GM12878 (cell line): ENCODE results near the gene FAM228B.

Source experiments
- SPI1 ChIP-seq: IDR thresholded peaks from 2 replicates; pipeline ENCODE4 v1.6.1; 2011; ENCODE audit warnings: low read depth, mild to moderate bottlenecking, low read length, moderate library complexity, borderline replicate concordance; ENCODE audit not compliant: insufficient read depth
- SREBF1 ChIP-seq: IDR thresholded peaks from 2 replicates; pipeline ENCODE4 v1.6.1; 2012; ENCODE audit warnings: mild to moderate bottlenecking, low read length
- TF ChIP-seq, protein P1 (sequence below): IDR thresholded peaks from 2 replicates; pipeline ENCODE4 v1.6.1; 2012; ENCODE audit warnings: low read depth, low read length, improper control_type of control experiment
- TF ChIP-seq, protein P2 (sequence below): IDR thresholded peaks from 2 replicates; pipeline ENCODE4 v1.6.1; 2011; ENCODE audit warnings: borderline replicate concordance, low read depth, mild to moderate bottlenecking, moderate library complexity, mixed read lengths, low read length; ENCODE audit not compliant: insufficient read depth; ENCODE audit errors: extremely low read length

DNA sequence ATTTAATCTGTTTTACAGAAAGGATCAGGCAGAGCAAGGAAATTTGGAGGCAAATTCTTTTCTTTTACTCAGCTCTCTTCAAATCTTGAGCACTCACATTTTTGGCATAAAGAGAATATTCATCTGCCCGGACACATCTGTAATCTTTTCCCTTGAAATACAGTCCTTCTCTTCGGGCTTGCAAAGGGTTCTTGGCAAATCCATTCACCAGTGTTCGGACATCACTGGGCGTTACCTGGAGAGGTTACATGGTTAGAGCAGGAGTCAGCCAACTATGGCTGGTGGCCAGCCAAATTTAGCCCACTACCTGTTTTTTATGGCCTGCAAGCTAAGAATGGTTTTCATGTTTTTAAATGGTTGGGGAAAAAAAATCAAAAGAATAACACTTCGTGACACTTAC lies 2.2 kb upstream of the FAM228B start:
- no peak for TF ChIP-seq SREBF1
- TF ChIP-seq SPI1 = no peak
- TF ChIP-seq, protein P1, sequence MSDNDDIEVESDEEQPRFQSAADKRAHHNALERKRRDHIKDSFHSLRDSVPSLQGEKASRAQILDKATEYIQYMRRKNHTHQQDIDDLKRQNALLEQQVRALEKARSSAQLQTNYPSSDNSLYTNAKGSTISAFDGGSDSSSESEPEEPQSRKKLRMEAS = no peak
- TF ChIP-seq, protein P2, sequence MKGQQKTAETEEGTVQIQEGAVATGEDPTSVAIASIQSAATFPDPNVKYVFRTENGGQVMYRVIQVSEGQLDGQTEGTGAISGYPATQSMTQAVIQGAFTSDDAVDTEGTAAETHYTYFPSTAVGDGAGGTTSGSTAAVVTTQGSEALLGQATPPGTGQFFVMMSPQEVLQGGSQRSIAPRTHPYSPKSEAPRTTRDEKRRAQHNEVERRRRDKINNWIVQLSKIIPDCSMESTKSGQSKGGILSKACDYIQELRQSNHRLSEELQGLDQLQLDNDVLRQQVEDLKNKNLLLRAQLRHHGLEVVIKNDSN = no peak
